Neural cell (in vitro differentiated cells): ENCODE results near the gene BRD7. TPM values are rescaled to one million over a fixed set of nuclear protein-coding genes. Genes with fewer than 3 reads are reported as not detected.

Experiments
- H2AFZ ChIP-seq: fragments of 200-600, 300-800 bp; sonication (generic), shearing (Covaris generic); 2 replicates; pipeline ENCODE4 v1.6.0; 2014; ENCODE audit warnings: low read depth, mild to moderate bottlenecking, antibody characterized with exemption, low read length, moderate library complexity
- H3F3A ChIP-seq: fragments of 200-600 bp; shearing (Covaris generic); 2 replicates; pipeline ENCODE4 v1.6.1; 2016; ENCODE audit warnings: mild to moderate bottlenecking, moderate library complexity, mixed read lengths, antibody characterized with exemption, low read length; ENCODE audit not compliant: insufficient read depth, poor library complexity, severe bottlenecking
- H3K27ac ChIP-seq: fragments of 200-600, 300-800 bp; sonication (generic), shearing (Covaris generic); 2 replicates; pipeline ENCODE4 v1.5.1; 2014; ENCODE audit warnings: mild to moderate bottlenecking, low read length, moderate library complexity
- H3K27me3 ChIP-seq: fragments of 300-800, 200-600 bp; sonication (generic), shearing (Covaris generic); 2 replicates; pipeline ENCODE4 v1.6.0; 2014; ENCODE audit warnings: mild to moderate bottlenecking, low read depth, low read length, moderate library complexity; ENCODE audit not compliant: insufficient read depth
- H3K36me3 ChIP-seq: fragments of 300-800, 200-600 bp; sonication (generic), shearing (Covaris generic); 2 replicates; pipeline ENCODE4 v1.5.1; 2014; ENCODE audit warnings: mild to moderate bottlenecking, antibody characterized with exemption, low read length, moderate library complexity; ENCODE audit not compliant: insufficient read depth
- H3K4me2 ChIP-seq: fragments of 300-800, 200-600 bp; sonication (generic), shearing (Covaris generic); 2 replicates; pipeline ENCODE4 v1.6.0; 2014; ENCODE audit warnings: mild to moderate bottlenecking, low read length
- H3K4me3 ChIP-seq: fragments of 300-800, 200-600 bp; sonication (generic), shearing (Covaris generic); 2 replicates; pipeline ENCODE4 v1.5.1; 2014; ENCODE audit warnings: mild to moderate bottlenecking, low read length, moderate library complexity
- H3K79me2 ChIP-seq: fragments of 200-600 bp; shearing (Covaris generic); replicated peaks from 2 replicates; pipeline ENCODE4 v1.6.0; 2014; ENCODE audit warnings: mild to moderate bottlenecking, low read length, moderate library complexity; ENCODE audit not compliant: insufficient read depth
- H3K9ac ChIP-seq: fragments of 300-800, 200-600 bp; sonication (generic), shearing (Covaris generic); 2 replicates; pipeline ENCODE4 v1.6.1; 2016; ENCODE audit warnings: mild to moderate bottlenecking, low read length, mixed read lengths
- H3K9me2 ChIP-seq: fragments of 200-600 bp; shearing (Covaris generic); 2 replicates; pipeline ENCODE4 v1.6.1; 2016; ENCODE audit warnings: mild to moderate bottlenecking, low read length, mixed read lengths; ENCODE audit not compliant: insufficient read depth
- H3K9me3 ChIP-seq: fragments of 200-600, 300-800 bp; sonication (generic), shearing (Covaris generic); 2 replicates; pipeline ENCODE4 v1.6.1; 2016; ENCODE audit warnings: mild to moderate bottlenecking, mixed run types, low read length, moderate library complexity, mixed read lengths
- H4K20me1 ChIP-seq: fragments of 200-600 bp; shearing (Covaris generic); 2 replicates; pipeline ENCODE4 v1.6.1; 2016; ENCODE audit warnings: mild to moderate bottlenecking, mixed run types; ENCODE audit not compliant: insufficient read depth
- CTCF ChIP-seq: fragments of 450-650 bp; IDR thresholded peaks from 2 replicates; pipeline ENCODE4 v1.5.1; 2014; ENCODE audit warnings: antibody characterized with exemption, mild to moderate bottlenecking, moderate library complexity; ENCODE audit not compliant: poor library complexity, severe bottlenecking
- EP300 ChIP-seq: fragments of 450-650 bp; conservative IDR thresholded peaks from 2 replicates; pipeline ENCODE4 v1.6.1; 2014; ENCODE audit warnings: antibody characterized with exemption, mild to moderate bottlenecking, moderate library complexity; ENCODE audit not compliant: poor library complexity, severe bottlenecking
- EZH2 ChIP-seq: fragments of 200-600, 300-800 bp; shearing (Covaris generic), sonication (generic); IDR thresholded peaks from 2 replicates; pipeline ENCODE4 v1.6.1; 2014; ENCODE audit warnings: antibody characterized with exemption, low read length, borderline replicate concordance, mild to moderate bottlenecking; ENCODE audit not compliant: insufficient read depth, poor library complexity, severe bottlenecking
- MXI1 ChIP-seq: fragments of 450-650 bp; conservative IDR thresholded peaks from 2 replicates; pipeline ENCODE4 v1.6.1; 2014; ENCODE audit warnings: antibody characterized with exemption, mild to moderate bottlenecking; ENCODE audit not compliant: poor library complexity, severe bottlenecking
- POLR2AphosphoS5 ChIP-seq: IDR thresholded peaks from 2 replicates; pipeline ENCODE4 v1.6.1; 2012
- RAD21 ChIP-seq: fragments of 450-650 bp; conservative IDR thresholded peaks from 2 replicates; pipeline ENCODE4 v1.6.1; 2014; ENCODE audit warnings: antibody characterized with exemption, mild to moderate bottlenecking, moderate library complexity
- REST ChIP-seq: IDR thresholded peaks from 2 replicates; pipeline ENCODE4 v1.6.1; 2012; ENCODE audit warnings: borderline replicate concordance
- SMC3 ChIP-seq: fragments of 450-650 bp; conservative IDR thresholded peaks from 2 replicates; pipeline ENCODE4 v1.6.1; 2014; ENCODE audit warnings: antibody characterized with exemption, mild to moderate bottlenecking, moderate library complexity; ENCODE audit not compliant: poor library complexity
- TAF1 ChIP-seq: IDR thresholded peaks from 2 replicates; pipeline ENCODE4 v1.6.1; 2012; ENCODE audit warnings: low read depth
- polyA plus RNA-seq: library from polyadenylated mRNA; depleted of rRNA; stranded (reverse); fragments of >200 nt; gene quantifications from 2 replicates; pipeline ENCODE4 v1.2.3, GENCODE V29; 2014

Gene BRD7
- polyA plus RNA-seq, 1 donor from 2014 or later: 57.2 TPM

- H3K79me2 ChIP-seq: no peaks in the 10 kb centered on the region
- H3K9me3 ChIP-seq: no peaks in the 10 kb centered on the region
- no peak overlapping the region for H3K9ac ChIP-seq
- no peaks in the 10 kb centered on the region for H4K20me1 ChIP-seq
- H3K4me2 ChIP-seq: no peak overlapping the region
- no peak overlapping the region for H3K4me3 ChIP-seq
- no peaks in the 10 kb centered on the region for H3K36me3 ChIP-seq
- H3K9me2 ChIP-seq: no peaks in the 10 kb centered on the region
- TF ChIP-seq TAF1 (no peak), EZH2 (no peak), EP300 (no peak), SMC3 (no peak), POLR2AphosphoS5 (no peak), RAD21 (no peak), CTCF (no peak), MXI1 (no peak), REST (no peak)
- H3K27ac ChIP-seq: no peak overlapping the region
- H3K27me3 ChIP-seq: no peaks in the 10 kb centered on the region
- no peak overlapping the region for H2AFZ ChIP-seq
- H3F3A ChIP-seq: no peaks in the 10 kb centered on the region
Observed at GRCh38 chr16:50326264-50326663, 42.5 kb downstream of the BRD7 start.

GRCh38 chr16:50324345-50324744, 44.4 kb downstream of the BRD7 start:
- no peak overlapping the region for H2AFZ ChIP-seq
- H3K27me3 ChIP-seq: no peaks in the 10 kb centered on the region
- H3F3A ChIP-seq: no peaks in the 10 kb centered on the region
- no peak overlapping the region for H3K9ac ChIP-seq
- H3K4me2 ChIP-seq: no peak overlapping the region
- H3K4me3 ChIP-seq: no peak overlapping the region
- H3K79me2 ChIP-seq: no peaks in the 10 kb centered on the region
- H3K27ac ChIP-seq: no peak overlapping the region
- no peaks in the 10 kb centered on the region for H4K20me1 ChIP-seq
- H3K9me2 ChIP-seq: no peaks in the 10 kb centered on the region
- no peaks in the 10 kb centered on the region for H3K9me3 ChIP-seq
- no peaks in the 10 kb centered on the region for H3K36me3 ChIP-seq
- TF ChIP-seq MXI1: no peak
- no peak for TF ChIP-seq RAD21
- no peak for TF ChIP-seq CTCF
- TF ChIP-seq EZH2: no peak
- no peak for TF ChIP-seq TAF1
- no peak for TF ChIP-seq SMC3
- no peak for TF ChIP-seq REST
- TF ChIP-seq POLR2AphosphoS5: no peak
- no peak for TF ChIP-seq EP300
